ENCODE results near the gene MAGI2.

- TF ChIP-seq POLR2AphosphoS5 (IDR thresholded peaks at IDR 0.05; ENCODE audit: low read depth, low read length) (no peak), CTCF (IDR thresholded peaks at IDR 0.05 in 2 of 3, conservative IDR thresholded peaks at IDR 0.05 in 1 of 3; ENCODE audit: borderline replicate concordance in 1 of 3, insufficient read depth in 1 of 3, low read depth in 2 of 3, low read length in 2 of 3) (no peak), ATF3 (IDR thresholded peaks at IDR 0.05) (no peak), SIN3A (IDR thresholded peaks at IDR 0.05; ENCODE audit: low read depth) (no peak), EZH2 (IDR thresholded peaks at IDR 0.05) (no peak), POLR2A (IDR thresholded peaks at IDR 0.05; ENCODE audit: borderline replicate concordance, extremely low read depth, insufficient read depth, insufficient read length) (no peak), CEBPB (IDR thresholded peaks at IDR 0.05; ENCODE audit: low read depth) (no peak), YY1 (IDR thresholded peaks at IDR 0.05; ENCODE audit: extremely low read depth, insufficient replicate concordance, low read depth, low read length) (no peak)
These were observed 1146.8 kb downstream of the MAGI2 start for GRCh38 chr7:78306634-78307033.
